Activated naive CD4-positive, alpha-beta T cell treated with anti-CD3 and anti-CD28 coated beads, Interleukin-2, amount 50 U/mL, for 24 hours (primary cell): Measurements from ENCODE around the gene FBXO17.

Source experiments
- H3K27ac Mint-ChIP-seq: one replicate; pipeline ENCODE4 v1.8.0; 2021; ENCODE audit warnings: mild to moderate bottlenecking, mixed read lengths
- H3K27me3 Mint-ChIP-seq: one replicate; pipeline ENCODE4 v1.8.0; 2021; ENCODE audit warnings: mixed read lengths
- H3K36me3 Mint-ChIP-seq: one replicate; pipeline ENCODE4 v1.8.0; 2021; ENCODE audit warnings: mixed read lengths
- H3K4me1 Mint-ChIP-seq: one replicate; pipeline ENCODE4 v1.8.0; 2021; ENCODE audit warnings: mixed read lengths
- H3K4me3 Mint-ChIP-seq: one replicate; pipeline ENCODE4 v1.8.0; 2021; ENCODE audit warnings: mild to moderate bottlenecking, mixed read lengths
- H3K9me3 Mint-ChIP-seq: one replicate; pipeline ENCODE4 v1.8.0; 2021; ENCODE audit warnings: mixed read lengths

The FBXO17 gene

GRCh38 chr19:38900202-38900629 lies 75.3 kb downstream of the FBXO17 start:
- no peaks in the 10 kb centered on the region for H3K9me3 Mint-ChIP-seq
- peaks cover 10% of the 10 kb centered on the region for H3K36me3 Mint-ChIP-seq
- no peaks in the 10 kb centered on the region for H3K27me3 Mint-ChIP-seq
- H3K27ac Mint-ChIP-seq: peak overlapping the region; percentile 97
- H3K4me3 Mint-ChIP-seq: peak overlapping the region; percentile 99
- H3K4me1 Mint-ChIP-seq: peaks cover 48% of the 10 kb centered on the region

- H3K27ac Mint-ChIP-seq: peak within 1 kb of the TSS; percentile 97
- no peaks in the 10 kb centered on the region for H3K9me3 Mint-ChIP-seq
- H3K4me3 Mint-ChIP-seq: peak within 1 kb of the TSS; percentile 99
- peaks cover 10% of the 10 kb centered on the region for H3K36me3 Mint-ChIP-seq
- peaks cover 47% of the 10 kb centered on the region for H3K4me1 Mint-ChIP-seq
- no peaks in the 10 kb centered on the region for H3K27me3 Mint-ChIP-seq
These were observed 75.9 kb downstream of the FBXO17 start, which contains the start of the genes NFKBIB and SIRT2 for GRCh38 chr19:38899447-38900201. Gene NFKBIB, plus strand, starts transcription at chr19:38899969. Its CDS starts 64 bp downstream, at chr19:38900033. Gene SIRT2, minus strand, starts transcription at chr19:38899618. Its CDS starts 97 bp downstream, at chr19:38899521.

GRCh38 chr19:38898788-38899446 lies 76.6 kb downstream of the FBXO17 start:
- no peaks in the 10 kb centered on the region for H3K27me3 Mint-ChIP-seq
- H3K36me3 Mint-ChIP-seq: peaks cover 6% of the 10 kb centered on the region
- H3K4me1 Mint-ChIP-seq: peaks cover 40% of the 10 kb centered on the region
- H3K9me3 Mint-ChIP-seq: no peaks in the 10 kb centered on the region
- peak overlapping the region; percentile 99 for H3K4me3 Mint-ChIP-seq
- peak overlapping the region; percentile 90 for H3K27ac Mint-ChIP-seq

- H3K36me3 Mint-ChIP-seq: peaks cover 2% of the 10 kb centered on the region
- no peaks in the 10 kb centered on the region for H3K27me3 Mint-ChIP-seq
- no peak overlapping the region for H3K27ac Mint-ChIP-seq
- no peak overlapping the region for H3K4me3 Mint-ChIP-seq
- H3K9me3 Mint-ChIP-seq: no peaks in the 10 kb centered on the region
- H3K4me1 Mint-ChIP-seq: peaks cover 18% of the 10 kb centered on the region
These were observed 80.6 kb downstream of the FBXO17 start for GRCh38 chr19:38894968-38895367.

GRCh38 chr19:38893341-38893771 lies 82.2 kb downstream of the FBXO17 start:
- peaks cover 4% of the 10 kb centered on the region for H3K36me3 Mint-ChIP-seq
- no peaks in the 10 kb centered on the region for H3K9me3 Mint-ChIP-seq
- H3K27me3 Mint-ChIP-seq: no peaks in the 10 kb centered on the region
- no peak overlapping the region for H3K27ac Mint-ChIP-seq
- H3K4me1 Mint-ChIP-seq: peaks cover 11% of the 10 kb centered on the region
- H3K4me3 Mint-ChIP-seq: no peak overlapping the region

GRCh38 chr19:38892841-38893240 lies 82.7 kb downstream of the FBXO17 start:
- Mint-ChIP-seq H3K27me3 (no peaks in the 10 kb centered on the region), H3K9me3 (no peaks in the 10 kb centered on the region), H3K4me1 (peaks cover 6% of the 10 kb centered on the region), H3K36me3 (peaks cover 4% of the 10 kb centered on the region), H3K27ac (no peak overlapping the region), H3K4me3 (no peak overlapping the region)

- no peaks in the 10 kb centered on the region for H3K27me3 Mint-ChIP-seq
- H3K4me1 Mint-ChIP-seq: peaks cover 4% of the 10 kb centered on the region
- peaks cover 4% of the 10 kb centered on the region for H3K36me3 Mint-ChIP-seq
- no peaks in the 10 kb centered on the region for H3K9me3 Mint-ChIP-seq
- no peak overlapping the region for H3K4me3 Mint-ChIP-seq
- H3K27ac Mint-ChIP-seq: no peak overlapping the region
These were observed 83.8 kb downstream of the FBXO17 start for GRCh38 chr19:38891771-38892170.
